GM12875 (cell line): ENCODE data around the gene PAGE2.
A peak's percentile ranks its signal among the peaks of the same experiment; 100 is the strongest.
"Not testable (repeated sequence)": the region's sequence is repeated elsewhere in the genome, so short reads cannot be mapped to it uniquely, and the experiment has no call there.

Source experiments
- H3K4me3 ChIP-seq: one replicate; pipeline ENCODE4 v1.5.1; 2011; ENCODE audit warnings: low read depth, low read length, control low read depth
- TF ChIP-seq, protein P1 (sequence below): IDR thresholded peaks from 2 replicates; pipeline ENCODE4 v1.5.1; 2011; ENCODE audit warnings: low read depth, mild to moderate bottlenecking, control low read depth, inconsistent platforms, low read length, moderate library complexity, borderline replicate concordance; ENCODE audit not compliant: insufficient read depth

Gene PAGE2

DNA sequence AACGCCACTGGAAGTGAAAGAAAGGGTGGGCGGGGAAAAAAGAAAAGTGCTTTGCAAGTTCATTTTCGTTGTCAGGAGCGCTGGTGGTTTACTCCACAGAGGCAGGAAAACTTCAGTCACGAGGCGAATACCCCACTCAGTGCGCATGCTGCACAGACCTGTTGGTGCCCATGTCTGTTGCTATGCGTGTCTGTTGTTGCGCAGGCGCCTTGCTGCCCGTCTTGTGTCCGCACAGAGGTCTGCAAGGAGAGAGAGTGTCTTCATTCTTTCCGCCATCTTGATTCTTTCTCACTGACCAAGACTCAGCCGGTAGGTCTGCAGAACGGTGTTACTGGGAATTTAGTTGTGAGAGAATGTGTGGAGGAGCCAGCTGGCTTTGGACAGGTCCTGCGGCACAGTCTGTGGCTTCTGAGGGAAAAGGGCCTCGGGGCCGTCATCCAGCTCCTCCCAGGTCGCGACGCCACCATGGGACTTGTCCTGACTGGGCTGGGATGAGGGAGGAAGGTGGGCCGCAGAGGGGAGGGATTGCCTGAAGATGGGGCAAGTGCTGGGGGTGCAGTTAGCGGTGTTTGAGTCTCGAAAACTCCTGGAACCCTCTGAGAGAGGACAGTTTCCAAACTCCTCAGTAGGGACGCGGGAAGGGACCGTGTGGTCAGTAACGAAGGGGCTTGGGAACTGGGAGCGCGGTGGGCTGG, at the start of gene PAGE2:
Gene PAGE2 (plus strand): TSS at position 224 of the 695 bp plus-strand sequence. CDS start 1,003 bp downstream, outside the sequence.
- no peak within 1 kb of the TSS for H3K4me3 ChIP-seq
- TF ChIP-seq, protein P1, sequence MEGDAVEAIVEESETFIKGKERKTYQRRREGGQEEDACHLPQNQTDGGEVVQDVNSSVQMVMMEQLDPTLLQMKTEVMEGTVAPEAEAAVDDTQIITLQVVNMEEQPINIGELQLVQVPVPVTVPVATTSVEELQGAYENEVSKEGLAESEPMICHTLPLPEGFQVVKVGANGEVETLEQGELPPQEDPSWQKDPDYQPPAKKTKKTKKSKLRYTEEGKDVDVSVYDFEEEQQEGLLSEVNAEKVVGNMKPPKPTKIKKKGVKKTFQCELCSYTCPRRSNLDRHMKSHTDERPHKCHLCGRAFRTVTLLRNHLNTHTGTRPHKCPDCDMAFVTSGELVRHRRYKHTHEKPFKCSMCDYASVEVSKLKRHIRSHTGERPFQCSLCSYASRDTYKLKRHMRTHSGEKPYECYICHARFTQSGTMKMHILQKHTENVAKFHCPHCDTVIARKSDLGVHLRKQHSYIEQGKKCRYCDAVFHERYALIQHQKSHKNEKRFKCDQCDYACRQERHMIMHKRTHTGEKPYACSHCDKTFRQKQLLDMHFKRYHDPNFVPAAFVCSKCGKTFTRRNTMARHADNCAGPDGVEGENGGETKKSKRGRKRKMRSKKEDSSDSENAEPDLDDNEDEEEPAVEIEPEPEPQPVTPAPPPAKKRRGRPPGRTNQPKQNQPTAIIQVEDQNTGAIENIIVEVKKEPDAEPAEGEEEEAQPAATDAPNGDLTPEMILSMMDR = no peak

- TF ChIP-seq, protein P1 = no peak
- H3K4me3 ChIP-seq = no peak overlapping the region
Observed at GRCh38 chrX:55039471-55039870, 49.3 kb upstream of the PAGE2 start.

- TF ChIP-seq, protein P1 = no peak
- H3K4me3 ChIP-seq = no peak overlapping the region
Observed at GRCh38 chrX:55041514-55041913, 47.3 kb upstream of the PAGE2 start.

GRCh38 chrX:55050599-55050998, 38.2 kb upstream of the PAGE2 start:
- not testable (repeated sequence) for H3K4me3 ChIP-seq

DNA sequence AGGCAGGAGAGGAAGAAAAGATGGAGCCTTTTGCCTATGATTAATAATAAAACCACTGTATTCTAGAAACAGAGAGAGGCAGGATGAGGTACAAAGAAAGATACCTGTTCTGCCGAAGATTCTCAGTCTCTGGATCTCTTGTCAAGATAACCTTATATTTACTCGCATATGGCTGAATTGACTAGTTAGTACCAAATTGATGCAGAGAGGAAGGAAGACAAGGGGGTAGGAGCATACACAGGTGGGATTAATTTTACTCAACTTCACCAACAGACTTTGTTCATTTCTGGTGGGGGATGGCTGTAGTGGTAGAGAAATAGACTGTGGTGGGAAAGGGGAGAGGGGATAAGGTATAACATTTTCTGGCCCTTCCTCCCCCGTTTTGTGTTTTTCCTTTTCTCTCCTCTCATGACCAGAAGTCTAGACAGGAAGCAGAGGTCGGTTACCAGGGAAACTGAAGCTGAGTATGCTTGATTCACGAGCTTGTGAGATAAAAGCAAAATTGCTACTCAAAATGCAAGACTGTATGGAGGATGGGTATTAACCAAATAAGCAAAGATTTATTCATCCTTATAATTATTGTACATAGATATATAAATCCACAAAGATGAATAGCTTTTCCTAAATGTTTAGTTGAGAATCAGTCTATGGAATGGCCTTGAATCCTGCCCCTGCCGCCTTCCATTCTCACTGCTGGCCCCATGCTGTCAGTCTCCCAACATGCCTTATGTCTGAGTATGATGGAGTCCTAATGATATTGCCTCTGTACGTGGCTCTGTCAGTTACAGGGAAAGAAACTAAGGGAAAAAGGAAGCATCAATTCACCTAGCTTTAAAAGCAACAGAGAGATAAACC, 31.8 kb upstream of the PAGE2 start:
- TF ChIP-seq, protein P1 = no peak
- no peak overlapping the region for H3K4me3 ChIP-seq

DNA sequence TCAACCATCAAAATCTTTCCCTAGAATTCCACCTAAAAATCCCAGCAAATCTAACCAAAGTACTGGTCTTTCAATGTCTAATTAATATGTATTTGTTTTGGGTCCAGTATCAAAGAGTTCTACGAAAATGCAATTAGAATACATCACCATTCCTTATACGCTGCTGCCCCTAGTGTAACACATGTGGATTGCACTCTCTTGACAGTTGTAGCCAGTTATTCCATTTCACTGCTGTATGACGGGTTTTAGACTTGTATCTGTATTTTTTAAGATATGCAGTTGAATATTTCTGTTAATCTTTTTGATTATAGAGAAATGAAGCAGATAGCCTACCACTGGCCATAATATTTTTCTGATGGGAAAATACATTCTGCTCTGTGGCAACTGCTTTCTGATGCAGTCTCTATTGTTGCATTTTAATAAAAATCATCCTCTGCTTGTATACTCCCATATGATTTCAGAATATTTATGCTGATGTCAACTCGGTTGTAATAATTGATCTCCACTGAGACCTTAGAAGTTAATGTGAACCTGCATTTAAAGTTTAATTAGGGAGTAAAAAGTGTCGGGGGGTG, 31.1 kb upstream of the PAGE2 start:
- no peak overlapping the region for H3K4me3 ChIP-seq

GRCh38 chrX:55067180-55067579, 21.6 kb upstream of the PAGE2 start:
- H3K4me3 ChIP-seq = not testable (repeated sequence)

More for the DNA sequence above, 31.1 kb upstream of the PAGE2 start:
- TF ChIP-seq, protein P1 = peak; percentile 66

DNA sequence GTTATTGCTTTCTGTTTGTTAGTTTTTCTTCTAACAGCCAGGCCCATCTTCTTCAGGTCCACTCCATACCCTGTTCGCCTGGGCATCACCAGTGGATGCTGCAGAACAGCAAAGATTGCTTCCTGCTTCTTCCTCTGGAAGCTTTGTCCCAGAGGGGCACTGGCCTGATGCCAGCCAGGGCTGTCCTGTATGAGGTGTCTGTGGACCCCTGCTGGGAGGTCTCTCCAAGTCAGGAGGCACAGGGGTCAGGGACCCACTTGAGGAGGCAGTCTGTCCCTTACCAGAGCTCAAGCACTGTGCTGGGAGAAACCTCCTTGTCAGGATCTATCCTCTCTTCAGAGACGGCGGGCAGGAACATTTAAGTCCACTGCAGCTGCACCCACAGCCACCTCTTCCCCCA, 16.5 kb upstream of the PAGE2 start:
- TF ChIP-seq, protein P1 = no peak
- no peak overlapping the region for H3K4me3 ChIP-seq
